ENCODE data around the gene DHX8.
A peak's percentile ranks its signal among the peaks of the same experiment; 100 is the strongest.
"Not testable (repeated sequence)": the region's sequence is repeated elsewhere in the genome, so short reads cannot be mapped to it uniquely, and the experiment has no call there.

The DHX8 gene

DNA sequence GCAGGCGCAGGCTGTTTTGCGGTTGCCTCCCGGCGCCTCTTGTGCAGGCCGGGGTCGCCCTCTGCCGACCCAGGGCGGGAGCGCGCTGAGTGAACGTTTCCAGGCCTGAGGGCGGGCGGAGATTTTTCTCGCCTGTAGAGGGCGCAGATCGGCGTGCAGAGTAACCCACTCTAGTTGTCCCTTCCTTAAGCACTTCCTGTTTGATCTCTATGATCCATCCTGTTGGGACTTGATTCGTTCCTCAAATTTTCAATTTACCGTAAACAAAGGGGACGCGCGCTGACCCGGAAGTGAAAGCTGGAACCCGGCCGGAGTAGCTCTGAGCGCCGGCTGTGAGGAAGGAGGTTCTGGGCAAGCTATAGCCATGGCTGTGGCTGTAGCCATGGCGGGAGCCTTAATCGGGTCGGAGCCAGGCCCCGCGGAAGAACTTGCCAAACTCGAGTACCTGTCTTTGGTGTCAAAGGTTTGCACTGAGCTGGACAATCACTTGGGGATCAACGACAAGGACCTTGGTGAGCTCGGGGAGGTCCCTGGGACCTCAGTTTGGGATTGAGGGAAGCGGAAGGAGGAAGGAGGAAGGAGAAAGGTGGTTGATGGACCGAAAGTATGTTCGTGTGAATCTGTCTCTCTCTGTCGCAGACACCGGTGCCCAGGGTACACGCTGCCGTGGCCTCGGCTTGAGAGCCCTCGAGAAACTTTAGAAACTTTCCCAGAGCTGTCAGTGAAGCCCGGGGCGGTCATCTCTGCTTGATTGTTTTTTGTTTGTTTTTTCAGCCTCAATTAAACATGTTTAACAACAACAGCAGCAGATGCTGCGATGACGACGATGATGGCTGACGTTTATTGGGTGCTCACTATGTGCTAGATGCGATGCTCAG, at the start of gene DHX8:
TSS of gene DHX8 (plus strand) at position 302 of the 878 bp plus-strand sequence. CDS start at position 365, 63 bp downstream.
- DNase-seq: peak; percentile 100

DNA sequence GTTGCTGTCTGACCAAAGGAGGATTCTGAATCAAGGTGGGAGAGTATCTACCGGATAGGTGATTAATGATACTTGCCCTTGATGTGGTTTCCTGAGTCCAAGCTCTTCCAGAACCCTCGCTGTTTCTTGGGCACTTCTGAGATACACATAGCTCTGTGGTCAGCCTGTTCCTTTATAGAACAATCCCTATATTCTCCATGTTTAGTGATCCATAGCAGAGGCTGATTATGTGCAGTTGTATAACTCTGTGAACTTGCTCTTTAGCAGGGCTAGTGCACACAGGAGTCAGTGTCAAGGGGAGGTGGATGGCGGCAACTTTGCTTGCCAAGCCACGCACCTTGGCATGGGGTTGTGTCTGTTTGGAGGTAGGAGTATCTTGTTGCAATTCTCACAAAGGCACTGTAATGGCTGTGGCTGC, 48.9 kb upstream of the DHX8 start:
- DNase-seq: no peak

DNA sequence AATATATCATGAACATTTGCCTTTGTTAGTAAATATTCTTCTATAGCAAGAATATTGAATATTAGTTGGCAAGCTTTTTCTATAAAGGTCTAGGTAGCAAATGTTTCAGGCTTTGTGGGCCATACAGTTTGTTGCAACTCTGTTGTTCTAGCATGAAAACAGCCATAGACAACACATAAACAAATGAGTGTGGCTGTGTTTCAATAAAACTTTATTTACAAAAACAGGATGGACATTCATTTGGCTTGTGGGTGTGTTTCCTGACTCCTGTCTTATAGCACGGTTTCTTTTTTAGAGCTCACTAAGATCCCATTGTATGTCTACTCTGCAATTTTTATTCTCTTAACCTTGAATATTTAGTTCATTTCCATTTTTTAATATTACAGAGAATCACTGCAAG, 46.0 kb upstream of the DHX8 start:
- DNase-seq: no peak

DNA sequence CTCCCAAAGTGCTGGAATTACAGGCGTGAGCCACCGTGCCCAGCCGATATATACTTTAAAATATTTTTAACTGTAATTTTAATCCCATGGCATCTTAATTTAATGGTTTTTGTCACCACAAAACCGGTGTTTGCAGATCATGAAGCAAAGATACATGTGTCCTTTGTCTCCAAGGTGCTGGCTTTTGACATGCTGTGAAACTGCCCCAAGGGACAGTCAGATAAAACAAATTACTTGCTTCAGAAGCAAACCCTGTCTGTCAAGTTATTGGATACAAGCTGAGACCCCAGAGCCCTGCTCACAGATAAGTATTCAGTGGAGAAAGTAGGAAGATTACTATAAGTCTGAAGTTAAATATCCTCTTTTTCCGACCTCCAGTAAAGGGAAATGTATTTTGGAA, 45.1 kb upstream of the DHX8 start:
- DNase-seq: no peak

DNA sequence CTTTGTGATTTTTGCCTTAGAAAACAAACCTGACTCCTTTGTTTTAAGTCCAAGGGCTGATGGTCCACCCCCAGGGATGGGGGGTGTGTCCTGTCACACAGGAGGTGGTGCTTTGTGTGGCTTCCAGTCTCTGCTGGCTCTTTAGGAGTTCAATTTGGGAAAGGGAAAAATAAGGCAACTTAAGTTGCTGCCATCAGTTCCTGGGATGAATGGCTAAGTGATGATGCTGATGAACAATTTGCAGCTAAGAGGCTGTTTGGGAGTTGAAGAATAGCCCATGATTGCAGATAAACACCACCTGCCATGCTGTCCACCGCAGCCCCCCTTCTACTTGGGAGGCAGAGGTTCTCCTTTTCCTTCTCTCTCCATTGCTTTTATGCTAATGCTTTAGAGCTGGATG, 44.7 kb upstream of the DHX8 start:
- no peak for DNase-seq

DNA sequence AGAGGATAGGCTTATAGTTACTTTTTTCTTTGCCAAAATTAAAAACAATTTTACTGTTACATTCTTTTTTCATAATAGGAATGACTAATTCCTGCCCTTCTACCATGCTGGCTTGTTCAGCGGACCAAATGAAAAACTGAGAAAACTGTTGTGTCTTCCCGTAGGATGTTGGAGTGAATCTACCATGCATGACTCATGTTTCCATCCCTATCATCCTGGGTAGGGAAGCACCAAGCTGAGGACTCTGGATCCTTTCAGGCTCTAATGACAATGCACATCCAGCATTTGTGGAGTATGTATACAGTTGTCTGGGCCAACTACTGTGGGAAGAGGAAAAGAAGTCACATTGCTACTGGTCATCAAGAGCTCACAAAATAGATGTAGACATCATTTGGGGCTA, 41.1 kb upstream of the DHX8 start:
- DNase-seq: no peak

DNA sequence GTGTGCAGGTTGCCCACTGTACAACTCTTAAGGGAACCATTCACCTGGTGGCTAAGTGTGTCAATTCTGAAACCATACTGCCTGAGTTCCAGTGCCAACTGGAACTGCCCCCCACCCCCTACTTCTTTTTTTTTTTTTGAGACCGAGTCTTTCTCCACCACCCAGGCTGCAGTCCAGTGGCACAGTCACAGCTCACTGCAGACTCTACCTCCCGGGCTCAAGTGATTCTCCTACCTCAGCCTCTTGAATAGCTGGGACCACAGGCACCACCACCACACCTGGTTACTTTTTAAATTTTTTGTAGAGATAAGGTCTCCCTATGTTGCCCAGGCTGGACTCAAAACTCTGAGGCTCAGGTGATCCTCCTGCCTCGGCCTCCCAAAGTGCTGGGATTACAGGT, 40.4 kb upstream of the DHX8 start:
- DNase-seq: no peak

DNA sequence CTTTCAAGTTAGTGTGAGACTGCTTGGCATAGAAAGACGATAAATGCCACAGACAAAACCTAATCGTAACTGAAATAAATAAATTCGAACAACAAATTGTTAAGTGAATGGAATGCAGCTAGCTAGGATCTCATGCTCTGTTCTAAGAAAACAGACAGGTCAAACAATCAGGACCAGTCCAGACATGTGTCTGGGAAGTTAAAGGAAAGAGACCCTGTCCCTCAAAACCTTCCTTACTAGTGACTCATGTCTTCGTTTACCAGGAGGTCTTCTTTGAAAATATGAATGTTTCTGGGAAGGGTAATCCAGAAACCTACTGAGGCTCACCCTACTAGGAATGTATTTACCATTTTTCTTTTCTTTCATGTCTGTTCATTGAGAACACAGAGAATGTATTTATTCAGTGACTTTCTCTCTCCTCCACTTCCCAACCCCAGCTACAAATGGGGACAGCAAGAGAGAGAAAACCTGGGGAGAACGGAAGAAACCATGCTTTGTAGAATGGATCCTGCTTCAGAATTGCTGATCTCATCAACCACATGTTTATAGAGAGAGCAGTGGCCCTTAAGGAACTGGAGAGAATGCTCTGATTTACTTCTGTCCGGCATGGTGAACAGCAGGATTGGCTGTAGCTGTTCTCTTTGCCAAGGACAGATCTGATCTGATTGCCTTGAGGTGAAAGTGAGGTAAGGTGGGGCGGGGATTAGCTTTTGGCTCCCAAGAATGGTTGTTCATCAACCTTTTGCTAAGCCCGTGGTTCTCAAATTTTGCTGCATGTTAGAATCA, 39.4 kb upstream of the DHX8 start:
- DNase-seq: no peak

DNA sequence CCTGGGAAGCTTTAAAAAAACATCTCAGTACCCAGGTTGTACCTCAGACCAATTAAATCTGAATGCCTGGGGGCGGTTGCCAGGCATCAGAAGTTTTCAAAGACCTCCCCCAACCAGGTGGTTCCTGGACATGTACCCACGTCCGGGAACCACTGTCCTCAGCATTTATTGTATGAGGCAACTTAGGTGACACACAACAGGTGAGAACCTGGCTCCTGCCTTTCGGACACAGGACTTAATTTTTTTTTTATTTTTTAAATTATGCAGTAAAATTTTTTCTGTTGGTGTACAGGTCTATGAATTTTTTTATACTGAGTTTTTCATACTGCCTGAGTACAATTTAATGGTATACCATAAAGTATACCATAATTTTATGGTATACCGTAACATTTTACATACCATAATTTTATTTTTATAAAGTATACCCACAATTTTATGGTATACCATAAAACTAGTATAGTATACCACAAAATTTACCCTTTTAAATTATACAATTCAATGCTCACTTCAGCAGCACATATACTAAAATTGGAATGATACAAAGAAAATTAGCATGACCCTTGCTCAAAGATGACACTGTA, 38.7 kb upstream of the DHX8 start:
- DNase-seq: no peak

DNA sequence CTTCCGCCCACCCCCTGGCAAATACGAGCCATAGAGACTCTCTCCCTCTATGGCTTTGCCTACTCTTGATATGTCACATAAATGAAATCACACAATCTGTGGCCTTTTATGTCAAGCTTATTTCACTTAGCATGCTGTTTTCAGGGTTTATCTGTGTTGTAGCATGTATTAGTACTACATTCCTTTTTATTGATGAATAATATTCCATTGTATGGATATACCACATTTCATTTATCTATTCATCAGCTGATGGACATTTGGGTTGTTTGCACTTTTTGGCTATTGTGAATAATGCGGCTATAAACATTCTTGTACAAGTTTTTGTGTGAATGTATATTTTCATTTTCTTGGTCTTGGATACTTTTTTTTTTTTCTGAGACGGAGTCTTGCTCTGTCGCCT, 37.0 kb upstream of the DHX8 start:
- no peak for DNase-seq

DNA sequence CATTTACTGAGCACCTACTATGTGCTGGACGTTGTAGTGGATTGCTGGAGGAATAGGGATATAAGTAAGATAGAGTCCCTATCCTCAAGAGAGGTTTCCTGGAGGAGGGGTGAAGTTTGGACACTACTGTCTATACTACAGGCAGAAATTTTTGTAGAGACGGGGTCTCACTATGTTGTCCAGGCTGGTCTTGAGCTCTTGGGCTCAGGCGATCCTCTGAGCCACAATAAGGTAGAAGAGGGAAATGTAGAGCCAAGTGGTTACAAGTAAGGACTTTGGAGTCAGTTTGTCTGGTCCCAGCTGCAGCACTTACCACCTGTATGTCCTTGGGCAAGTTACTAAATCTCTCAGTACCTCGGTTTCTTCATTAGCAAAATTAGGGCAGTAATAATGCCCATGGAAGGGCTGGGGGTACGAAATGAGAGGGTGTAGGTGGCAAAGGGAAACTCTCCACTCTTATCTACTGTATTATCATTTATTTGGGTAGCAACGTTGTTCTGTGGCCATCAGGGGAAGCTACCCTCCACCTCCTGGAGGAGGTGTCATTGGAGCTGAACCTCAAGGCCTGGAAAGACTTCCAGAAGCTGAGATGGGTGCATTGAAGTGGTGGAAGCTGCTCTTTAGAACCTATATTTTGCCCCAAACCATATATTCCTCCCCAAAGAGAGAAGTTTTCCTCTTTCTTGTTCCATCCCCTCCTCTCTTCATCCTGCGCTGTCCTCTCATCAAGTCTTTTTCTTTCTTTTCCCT, 34.9 kb upstream of the DHX8 start:
- no peak for DNase-seq

DNA sequence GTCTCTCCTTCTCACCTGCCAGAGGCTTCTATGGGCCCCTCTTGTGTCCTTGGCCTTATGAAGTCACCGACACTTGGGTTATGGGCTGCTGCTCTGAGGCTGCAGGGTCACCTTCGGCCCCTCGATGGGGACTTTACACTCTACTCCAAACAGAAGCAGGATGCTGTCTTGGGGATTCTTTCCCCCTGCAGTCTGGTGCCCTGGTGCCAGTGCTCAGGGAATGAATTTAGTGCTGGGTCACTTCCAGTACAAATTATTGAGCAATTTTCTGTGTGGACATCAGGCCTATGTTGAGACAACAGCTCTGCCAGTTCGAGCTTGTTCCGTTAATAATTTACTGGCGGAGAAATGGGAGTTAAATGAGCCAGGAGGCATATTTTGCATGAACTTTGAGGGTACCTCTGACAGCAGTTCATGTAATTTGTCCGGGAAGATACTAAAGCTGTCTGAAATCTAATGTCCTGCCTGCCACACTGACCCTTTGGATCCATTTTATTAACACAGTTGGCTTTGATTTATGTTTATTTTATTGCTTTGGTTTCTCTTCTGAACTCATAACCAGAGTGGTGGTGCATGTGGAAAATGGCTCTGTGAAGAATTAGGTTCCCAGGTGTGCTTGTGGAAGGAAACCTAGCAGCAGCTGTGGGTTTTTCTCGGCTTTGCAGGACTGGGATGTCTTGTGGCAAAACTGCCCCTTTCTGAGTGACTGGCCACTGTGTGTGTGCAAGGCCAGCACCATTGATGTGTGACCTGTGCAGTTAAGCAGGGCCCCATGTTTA, 34.1 kb upstream of the DHX8 start:
- no peak for DNase-seq

DNA sequence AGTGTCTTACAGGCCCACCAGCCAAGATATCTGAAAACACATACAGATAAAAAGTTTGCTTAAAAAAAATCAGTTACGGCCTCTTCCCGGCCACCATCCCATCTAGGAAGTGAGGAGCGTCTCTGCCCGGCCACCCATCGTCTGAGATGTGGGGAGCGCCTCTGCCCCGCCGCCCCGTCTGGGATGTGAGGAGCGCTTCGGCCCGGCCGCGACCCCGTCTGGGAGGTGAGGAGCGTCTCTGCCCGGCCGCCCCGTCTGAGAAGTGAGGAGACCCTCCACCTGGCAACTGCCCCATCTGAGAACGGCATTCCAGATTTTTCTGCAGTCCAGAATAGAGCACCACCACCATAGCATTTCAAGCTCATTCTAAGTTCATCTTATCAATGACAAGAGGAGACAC, 33.0 kb upstream of the DHX8 start:
- DNase-seq: not testable (repeated sequence)

DNA sequence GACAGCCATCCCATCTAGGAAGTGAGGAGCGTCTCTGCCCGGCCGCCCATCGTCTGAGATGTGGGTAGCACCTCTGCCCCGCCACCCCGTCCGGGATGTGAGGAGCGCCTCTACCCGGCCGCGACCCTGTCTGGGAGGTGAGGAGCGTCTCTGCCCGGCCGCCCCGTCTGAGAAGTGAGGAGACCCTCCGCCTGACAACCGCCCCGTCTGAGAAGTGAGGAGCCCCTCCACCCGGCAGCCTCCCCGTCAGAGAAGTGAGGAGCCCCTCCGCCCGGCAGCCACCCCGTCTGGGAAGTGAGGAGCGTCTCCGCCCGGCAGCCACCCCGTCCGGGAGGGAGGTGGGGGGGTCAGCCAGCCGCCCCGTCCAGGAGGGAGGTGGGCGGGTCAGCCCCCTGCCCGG, 32.0 kb upstream of the DHX8 start:
- DNase-seq: not testable (repeated sequence)

DNA sequence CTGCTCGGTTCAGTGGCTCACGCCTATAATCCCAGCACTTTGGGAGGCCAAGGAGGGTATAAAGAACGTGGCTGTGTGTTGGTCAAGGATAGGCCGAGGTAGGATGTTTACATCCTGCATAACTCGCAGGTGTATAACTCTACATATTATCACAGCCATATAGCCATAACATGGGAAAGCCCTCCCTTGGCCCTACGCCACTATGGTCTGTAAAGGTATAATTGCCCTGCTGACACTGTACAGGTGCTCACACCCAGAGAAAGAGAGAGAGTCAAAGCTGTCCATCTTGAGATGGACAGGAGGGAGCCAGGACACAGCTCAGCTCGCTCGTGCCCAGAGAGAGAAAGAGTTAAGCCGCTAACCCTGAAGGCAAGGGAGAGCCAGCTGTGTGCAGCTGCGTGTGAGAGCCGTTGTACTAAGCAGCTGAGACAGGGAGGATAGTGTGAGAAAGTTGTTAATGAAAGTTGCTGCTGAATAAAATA, 30.4 kb upstream of the DHX8 start:
- no peak for DNase-seq

DNA sequence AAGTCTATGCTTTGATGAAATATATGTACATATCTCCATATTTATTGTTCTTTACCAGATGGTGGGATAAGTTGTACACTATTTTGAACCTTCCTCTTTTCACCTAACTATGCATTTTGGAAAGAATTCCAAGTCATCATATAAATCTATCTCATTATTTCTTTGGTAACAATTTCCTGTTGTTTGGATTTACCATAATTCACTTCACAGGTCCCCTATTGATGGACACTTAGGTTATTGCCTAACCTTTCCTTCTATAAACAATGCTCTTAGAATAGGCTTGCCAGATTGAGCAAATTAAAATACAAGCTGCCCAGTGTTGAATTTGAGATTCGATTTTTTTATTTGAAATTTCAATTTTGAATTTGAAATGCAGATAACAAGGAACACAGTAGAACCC, 28.9 kb upstream of the DHX8 start:
- DNase-seq: no peak

DNA sequence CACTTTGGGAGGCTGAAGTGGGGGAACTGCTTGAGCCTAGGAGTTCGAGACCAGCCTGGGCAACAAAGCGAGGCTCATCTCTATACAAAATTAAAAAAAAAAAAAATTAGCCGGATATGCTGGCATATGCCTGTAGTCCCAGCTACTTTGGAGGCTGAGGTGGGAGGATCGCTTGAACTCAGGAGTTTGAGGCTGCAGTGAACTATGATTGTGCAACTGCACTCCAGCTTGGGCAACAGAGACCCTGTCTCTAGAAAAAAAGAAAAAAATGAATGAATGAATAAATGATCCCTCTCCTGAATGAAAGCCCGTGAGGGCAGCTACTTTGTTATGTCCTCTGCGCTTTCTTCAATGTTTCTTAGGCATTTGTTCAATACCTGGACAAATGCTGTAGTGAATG, 27.7 kb upstream of the DHX8 start:
- DNase-seq: no peak

DNA sequence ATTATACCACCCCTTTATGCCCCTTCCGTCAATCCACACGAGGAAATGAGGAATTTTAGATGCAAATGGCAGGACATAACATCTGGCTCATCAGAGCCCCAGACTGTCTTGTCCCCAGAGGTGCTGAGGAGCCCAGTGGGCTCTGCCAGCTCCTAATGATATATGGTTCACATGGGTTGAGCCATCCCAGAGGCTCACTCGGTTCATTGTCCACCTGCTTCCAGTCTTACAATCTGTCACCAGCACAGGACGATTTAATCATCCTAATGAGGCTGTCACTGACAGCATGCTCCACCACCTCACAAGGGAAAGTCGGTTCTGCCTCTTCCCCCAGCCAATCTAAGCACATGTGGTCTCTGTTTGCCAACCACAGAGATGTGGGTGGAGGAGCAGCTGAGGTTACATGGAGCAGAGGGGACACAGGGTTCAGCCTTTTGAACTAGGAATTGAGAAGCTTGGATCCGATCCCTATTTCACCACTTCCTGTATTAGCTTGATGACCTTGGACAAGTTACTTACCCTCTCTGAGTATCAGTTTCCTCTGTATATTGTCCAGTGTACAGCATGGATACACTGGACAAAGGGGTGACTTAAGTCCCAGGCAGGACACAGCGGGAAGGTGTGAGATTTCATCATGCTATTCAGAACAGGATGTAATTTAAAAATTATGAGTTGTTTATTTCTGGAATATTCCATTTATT, 27.0 kb upstream of the DHX8 start:
- DNase-seq: no peak

DNA sequence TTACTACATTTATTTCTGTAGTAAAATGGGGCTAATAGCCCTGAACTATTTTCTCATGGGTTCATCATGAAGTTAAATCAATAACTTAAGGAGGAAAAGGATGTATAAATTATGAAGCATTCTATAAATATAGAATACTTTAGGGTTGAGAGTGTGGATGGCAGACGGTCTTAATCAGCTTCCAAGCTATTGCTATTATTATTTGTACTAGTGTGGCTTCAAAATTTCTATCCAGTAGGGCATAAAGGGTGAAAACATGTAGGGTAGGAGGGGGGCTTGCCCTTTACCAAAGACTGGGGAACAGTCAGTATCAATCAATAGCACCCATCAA, 26.4 kb upstream of the DHX8 start:
- no peak for DNase-seq

DNA sequence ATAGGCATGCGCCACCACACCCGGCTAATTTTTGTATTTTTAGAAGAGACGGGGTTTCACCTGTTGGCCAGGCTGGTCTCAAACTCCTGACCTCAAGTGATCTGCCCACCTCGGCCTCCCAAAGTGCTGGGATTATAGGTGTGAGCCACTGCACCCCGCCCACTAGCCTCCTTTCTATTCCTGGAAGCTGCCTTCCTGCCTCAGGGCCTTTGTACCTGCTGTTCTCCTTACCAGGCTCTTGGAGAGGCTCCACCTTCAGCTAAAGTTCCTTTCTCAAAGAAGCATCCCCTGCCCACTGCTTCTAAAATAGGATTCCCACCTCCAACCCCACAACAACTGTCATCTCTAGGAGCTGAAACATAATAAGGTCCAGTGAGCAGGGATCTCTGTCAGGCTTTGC, 23.9 kb upstream of the DHX8 start:
- DNase-seq: not testable (repeated sequence)

DNA sequence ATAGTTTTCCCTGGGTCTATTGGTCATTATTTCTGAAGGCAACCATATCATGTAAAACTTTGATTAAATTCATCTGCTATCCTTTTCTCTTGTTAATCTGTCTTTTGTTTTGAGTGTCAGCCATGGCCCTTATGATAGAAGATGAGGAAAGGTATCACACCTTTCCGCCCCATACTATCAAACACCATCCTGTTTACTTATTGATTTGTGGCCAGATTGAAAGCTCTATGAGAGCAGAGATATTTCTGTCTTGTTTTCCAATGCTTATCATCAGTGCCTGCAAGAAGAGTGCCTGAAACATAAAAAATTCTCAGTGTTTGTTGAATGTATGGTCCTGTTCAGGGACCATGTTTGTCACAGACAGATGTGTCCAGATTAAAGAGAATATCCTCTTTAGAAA, 22.6 kb upstream of the DHX8 start:
- DNase-seq: no peak

DNA sequence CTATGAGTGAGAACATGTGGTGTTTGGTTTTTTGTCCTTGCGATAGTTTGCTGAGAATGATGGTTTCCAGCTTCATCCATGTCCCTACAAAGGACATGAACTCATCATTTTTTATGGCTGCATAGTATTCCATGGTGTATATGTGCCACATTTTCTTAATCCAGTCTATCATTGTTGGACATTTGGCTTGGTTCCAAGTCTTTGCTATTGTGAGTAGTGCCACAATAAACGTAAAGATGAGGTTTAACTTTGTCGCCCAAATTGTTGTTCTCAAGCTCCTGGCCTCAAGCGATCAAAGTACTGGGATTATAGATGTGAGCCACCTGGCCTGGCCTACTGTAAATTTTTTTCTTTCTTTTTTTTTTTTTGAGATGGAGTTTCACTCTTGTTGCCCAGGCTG, 21.2 kb upstream of the DHX8 start:
- DNase-seq: not testable (repeated sequence)
